GM13977 (cell line): ENCODE data around the gene C18orf32.
"Not testable (repeated sequence)": the region's sequence is repeated elsewhere in the genome, so short reads cannot be mapped to it uniquely, and the experiment has no call there.

Experiments used
- DNase-seq: peaks from one replicate; pipeline ENCODE4 v3.0.0; 2012; ENCODE audit warnings: low spot score
- CTCF ChIP-seq: IDR thresholded peaks from 2 replicates; pipeline ENCODE4 v1.5.1; 2012; ENCODE audit warnings: mild to moderate bottlenecking, control low read depth; ENCODE audit not compliant: insufficient read depth; ENCODE audit errors: extremely low read depth, missing control alignments
- in situ Hi-C: fragments of 300-500 bp; cut with MboI; formaldehyde crosslinking; loops from one replicate; pipeline ENCODE4 v1.12.0; 2022; ENCODE audit warnings: low sequenced_read_pairs, low pct_unique_long_range_greater_than_20kb, mixed read lengths, inconsistent platforms; ENCODE audit not compliant: unreplicated experiment

The C18orf32 gene

DNA sequence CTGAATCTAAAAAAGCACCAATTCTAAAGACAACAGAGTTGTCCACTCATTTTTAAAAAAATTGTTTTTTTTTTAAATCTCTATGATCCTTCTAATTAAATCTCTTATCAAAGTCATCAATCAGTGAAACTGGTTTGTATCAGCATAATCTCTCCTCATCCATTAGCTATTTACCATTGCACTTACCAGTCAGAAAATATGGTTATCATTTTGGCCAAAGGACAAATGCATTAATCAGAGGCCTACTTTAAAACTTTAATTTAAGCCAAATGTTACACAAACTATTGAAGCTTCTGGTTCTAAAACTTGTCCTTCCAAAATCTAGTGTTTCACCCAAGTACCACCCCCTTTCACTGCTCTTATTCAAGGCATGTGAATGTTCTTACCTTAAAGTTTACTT, 3.8 kb downstream of the C18orf32 start:
- no peak for DNase-seq
- TF ChIP-seq CTCF = no peak
- in situ Hi-C loops = no loop called here

DNA sequence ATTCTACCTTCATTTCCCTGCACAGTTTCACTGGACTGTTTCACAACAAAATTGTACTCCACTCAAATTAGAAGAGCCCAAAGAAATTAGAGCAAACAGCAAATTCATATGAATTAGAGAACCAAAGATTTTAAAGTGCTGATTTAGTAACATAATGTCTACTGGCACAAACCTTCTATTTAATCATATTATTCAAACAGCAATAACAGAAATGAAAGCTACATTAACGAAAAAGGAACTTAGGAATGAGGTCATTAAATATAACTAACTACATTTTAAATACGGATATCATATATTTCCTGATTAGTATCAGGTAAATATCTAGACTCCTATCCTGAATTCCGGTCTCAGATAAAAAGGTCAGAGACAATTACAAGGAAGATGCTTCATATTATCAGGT, 5.1 kb downstream of the C18orf32 start:
- in situ Hi-C loops = no loop called here
- no peak for DNase-seq
- no peak for TF ChIP-seq CTCF

DNA sequence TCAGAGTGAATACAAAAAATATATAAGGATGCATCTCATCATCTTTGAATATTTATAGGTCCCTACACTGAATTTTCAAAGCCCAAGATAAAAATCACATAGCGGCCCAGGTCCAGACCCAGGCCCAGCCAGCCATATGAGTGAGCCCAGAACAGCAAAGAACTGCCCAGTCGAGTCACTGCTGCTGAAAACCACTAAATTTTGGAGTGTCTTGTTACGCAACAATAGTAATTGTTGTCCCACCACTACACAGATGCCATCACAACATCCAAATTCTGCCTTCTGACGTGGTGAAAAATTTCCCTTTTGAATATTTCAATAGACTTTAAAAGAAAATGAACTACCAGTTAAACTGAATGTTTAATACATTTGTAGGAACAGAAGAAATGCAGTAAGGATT, 5.7 kb downstream of the C18orf32 start:
- in situ Hi-C loops = no loop called here
- TF ChIP-seq CTCF = no peak
- DNase-seq = no peak

GRCh38 chr18:49479381-49480137, 7.5 kb downstream of the C18orf32 start:
- in situ Hi-C loops = no loop called here
- DNase-seq = no peak
- TF ChIP-seq CTCF = no peak

GRCh38 chr18:49476664-49477411, 10.2 kb downstream of the C18orf32 start:
- no peak for TF ChIP-seq CTCF
- in situ Hi-C loops = no loop called here
- DNase-seq = no peak

DNA sequence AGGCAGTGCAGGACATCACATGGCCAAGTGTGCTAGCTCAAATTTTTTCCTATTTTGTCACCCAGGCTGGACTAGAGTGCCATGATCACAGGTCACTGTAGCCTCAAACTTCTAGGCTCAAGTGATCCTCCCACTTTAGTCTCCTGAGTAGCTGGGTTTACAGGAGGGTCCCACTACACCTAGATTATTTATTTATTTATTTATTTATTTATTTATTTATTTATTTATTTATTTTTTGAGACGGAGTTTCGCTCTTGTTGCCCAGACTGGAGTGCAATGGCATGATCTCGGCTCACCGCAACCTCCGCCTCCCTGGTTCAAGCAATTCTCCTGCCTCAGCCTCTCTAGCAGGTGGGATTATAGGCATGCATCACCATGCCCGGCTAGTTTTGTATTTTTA, 12.1 kb downstream of the C18orf32 start:
- in situ Hi-C loops, DNase-seq: not testable (repeated sequence)

- TF ChIP-seq CTCF = no peak
- no peak for DNase-seq
- in situ Hi-C loops = no loop called here
These were observed 13.3 kb downstream of the C18orf32 start for GRCh38 chr18:49473721-49474120.
